Measurements from ENCODE around the gene GPSM3. TPM values are rescaled to one million over a fixed set of nuclear protein-coding genes. Genes with fewer than 3 reads are reported as not detected.

The GPSM3 gene, protein sequence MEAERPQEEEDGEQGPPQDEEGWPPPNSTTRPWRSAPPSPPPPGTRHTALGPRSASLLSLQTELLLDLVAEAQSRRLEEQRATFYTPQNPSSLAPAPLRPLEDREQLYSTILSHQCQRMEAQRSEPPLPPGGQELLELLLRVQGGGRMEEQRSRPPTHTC
- 0.31 to 0.67 TPM (median 0.50 TPM) in 5 replicates for total RNA-seq (2022; extraction: Qiagen RNA extraction; ENCODE audit: low read depth)

DNA sequence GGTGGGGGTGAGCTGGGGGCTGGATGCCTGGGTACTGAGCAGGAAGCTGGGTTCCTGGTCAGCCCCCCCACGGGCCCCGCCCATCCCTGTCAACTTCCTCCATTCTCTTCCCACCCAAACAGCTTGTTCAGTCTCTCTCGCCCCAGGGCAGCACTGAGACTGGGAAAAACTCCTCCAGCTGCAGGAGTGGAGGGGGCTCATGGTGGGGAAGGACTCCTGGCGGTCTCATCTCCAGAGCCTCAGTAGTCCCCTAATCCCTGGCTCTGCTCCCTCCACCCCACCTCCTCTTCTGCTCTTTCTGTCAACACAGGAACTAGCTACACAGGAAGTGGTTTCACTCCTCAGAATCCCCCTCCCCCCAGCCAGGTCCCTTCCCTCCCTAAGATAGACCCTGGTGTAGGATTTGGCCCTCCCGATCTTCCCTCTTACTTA is at the start of gene GPSM3:
TSS of gene GPSM3 (minus strand) at position 36 of the 432 bp plus-strand sequence. CDS start 130 bp downstream, outside the sequence.

DNA sequence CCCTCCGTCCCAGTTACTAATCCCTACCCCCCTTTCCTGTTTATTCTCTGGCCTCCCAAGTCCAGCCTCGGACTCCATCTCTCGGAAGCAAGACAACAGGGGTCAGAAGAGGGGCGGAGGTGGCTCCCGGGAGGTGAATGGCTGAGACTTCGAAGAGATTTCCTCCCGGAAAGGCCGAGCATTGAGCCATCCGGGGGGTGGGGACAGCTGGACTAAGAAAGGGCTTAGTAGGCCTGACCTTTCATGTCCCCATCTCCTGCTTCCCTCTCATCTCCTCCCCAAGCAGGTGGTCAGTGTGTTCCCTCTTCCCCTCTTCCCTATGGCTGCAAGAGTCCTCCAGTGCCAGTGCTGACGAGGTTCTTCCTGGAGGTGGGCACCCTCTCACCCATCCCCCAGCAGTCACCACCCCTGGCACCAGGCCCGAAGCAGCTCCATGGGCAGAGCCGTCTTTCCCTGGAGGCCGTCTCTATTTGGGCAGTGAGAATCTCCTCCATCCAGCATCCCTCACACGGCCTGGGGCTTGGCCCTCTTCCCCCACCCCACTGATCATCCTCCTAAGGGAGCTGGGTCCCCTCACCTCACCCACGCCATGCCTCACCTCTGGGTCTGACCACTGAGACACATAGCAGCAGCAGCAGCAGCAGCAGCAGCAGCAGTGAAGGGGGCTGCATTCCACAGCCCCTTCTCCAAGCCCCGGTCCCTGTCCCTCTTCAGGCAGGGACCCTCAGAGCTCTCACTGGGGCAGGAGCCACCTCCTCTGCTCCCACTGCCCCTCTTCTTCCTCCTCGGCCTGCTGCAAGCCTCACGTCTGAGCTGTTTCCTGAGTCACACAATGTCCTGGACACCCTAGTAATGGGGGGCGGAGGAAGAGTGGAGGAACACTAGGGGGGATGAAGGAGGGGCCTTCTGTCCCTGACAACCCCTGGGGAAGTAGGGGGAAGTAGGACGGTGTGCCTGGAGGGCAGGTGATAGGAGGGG is 31.1 kb upstream of the GPSM3 start, which contains the start of gene NOTCH4:
TSS of gene NOTCH4 (minus strand) at position 810 of the 978 bp plus-strand sequence. CDS start at position 671, 139 bp downstream.

DNA sequence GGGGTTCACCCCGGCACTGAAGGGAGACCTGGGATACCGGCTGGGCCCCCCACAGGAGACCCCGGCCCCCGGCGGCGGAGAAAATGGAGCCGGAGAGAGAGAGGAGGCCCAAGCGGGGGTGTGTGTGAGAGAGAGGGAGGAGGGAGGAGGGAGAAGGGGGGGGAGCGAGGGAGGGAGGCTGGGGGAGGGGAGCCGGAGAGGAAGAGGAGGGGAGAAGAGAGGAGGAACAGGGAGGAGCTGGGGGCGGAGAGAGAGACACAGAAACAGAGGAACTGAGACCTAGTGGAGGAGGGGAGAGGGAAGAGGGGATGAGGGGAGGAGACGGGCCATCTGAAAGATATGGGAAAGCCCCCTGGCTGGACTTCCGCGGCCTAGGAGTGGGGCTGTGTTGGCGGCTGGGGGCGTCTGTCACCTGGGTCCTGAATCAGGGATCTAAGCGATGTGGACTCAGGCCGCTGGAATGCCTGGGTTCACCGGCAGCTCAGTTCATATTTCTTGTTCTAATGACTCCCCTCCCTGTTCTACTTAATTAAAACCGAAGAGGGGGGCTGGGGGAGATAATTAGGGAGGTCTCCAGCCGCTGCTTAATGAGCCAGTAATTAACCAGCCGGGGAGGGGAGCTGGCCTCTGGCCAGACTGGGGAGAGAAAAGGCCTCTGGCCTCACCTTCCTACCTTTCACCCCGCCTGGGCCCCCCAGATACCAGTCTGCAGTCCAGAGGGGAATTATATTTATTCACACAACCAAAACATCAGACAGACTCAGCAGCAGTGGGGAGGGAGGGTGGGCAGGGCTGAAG is 2.2 kb downstream of the GPSM3 start, which contains the start of gene PBX2:
TSS of gene PBX2 (minus strand) at position 149 of the 798 bp plus-strand sequence. CDS start 287 bp downstream, outside the sequence.

DNA sequence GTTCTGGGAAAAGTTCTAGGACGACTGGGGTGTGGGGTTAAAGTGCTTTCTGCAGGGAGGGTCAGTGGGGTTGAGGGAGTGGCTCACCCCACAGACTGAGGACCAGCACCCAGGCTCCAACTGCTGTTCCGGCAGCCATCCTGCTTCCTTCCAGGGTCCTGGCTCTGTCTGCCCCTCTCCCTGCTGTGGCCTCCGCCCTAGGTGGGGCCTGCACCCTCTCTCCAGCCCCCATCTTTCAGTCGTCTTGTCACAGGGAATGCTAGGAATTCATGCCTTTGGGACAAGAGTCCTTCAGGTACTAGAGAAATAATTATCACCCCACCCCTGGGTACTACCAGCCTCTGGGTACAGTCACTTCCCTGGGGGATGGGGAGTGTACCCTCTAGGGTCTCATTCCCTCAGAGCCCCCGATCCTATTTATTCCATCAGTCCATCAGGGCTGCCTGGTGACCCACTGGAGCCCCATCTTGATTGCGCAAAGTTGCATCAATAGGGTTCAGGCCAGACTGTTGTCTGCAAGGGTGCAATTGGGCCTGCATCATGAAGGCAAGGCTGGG is 8.3 kb downstream of the GPSM3 start, which contains the start of gene AGER:
TSS of gene AGER (minus strand) at position 170 of the 557 bp plus-strand sequence. CDS start at position 139, 31 bp downstream.

DNA sequence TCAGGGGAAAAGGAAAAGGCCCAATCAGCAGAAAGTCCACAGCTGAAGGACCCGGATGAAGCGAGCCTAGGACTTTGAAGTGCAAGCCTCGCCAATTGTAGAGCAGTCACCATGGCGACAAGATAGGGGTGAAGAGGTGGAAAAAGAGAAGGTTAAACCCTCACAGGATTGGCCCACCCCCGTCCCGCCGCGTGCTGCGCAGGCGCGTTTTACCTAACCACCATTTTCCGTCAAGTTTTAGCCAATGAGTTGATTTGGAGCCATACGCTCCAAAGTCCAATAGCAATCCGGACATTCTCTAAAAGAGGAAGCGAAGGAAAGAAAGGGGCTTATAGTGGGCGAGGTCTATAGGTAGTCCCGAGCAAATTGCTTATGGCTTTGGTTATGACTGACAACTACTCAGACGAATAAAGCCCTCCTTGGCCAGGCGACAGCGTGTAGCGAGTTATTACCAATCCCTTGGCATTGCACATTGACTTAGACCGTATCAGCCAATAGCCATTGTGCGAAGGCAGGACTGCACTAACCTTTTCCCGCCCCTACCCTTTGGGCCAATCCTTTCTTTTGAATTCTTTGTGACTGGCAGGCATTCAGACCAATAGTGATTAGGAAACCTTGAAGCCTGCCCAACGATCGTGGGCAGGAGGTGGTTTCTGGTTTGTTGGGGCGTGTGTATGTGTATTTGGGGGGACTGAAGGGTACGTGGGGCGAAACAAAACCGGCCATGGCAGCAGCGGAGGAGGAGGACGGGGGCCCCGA is 14.5 kb downstream of the GPSM3 start, which contains the start of gene RNF5:
TSS of gene RNF5 (plus strand) at position 618 of the 759 bp plus-strand sequence. CDS start at position 725, 107 bp downstream.

DNA sequence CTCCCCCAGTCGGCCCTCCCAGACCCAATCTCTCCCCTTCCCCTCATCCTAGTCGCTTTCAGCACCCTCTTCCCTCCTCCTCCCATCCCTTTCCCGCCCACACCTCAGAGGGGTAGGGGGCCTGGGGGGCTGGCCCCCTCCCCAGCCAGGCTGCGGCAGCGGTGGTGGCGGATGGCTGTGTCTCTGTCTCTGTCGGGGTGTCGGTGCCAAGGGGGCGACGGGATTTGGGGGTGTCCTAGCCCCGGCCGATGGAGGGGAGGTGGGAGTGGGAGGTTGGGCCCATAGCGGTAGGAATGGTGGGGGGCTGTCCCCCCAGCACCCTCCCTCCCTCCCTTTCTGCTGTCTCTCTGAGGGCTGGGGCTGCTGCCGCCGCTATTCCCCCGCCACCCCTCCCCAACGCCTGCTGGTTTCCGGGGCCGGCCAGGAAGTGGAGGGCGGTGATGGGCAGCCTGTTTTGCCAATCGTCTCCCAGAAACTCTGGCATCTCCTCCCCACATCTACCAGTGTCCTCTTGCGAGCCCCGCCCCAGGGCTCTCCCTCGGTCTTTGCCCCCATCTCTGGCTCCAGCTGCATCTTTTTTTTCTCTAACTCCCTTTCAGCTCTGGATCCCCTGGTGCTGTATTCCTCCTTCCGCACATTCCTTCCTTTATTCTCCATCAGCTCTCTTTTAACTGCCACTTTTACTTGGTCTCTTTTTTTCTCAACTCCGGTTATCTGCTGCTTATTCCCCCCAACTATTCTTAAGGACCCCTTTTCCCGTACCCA is 16.6 kb downstream of the GPSM3 start, which contains the start of gene AGPAT1:
TSS of gene AGPAT1 (minus strand) at position 374 of the 765 bp plus-strand sequence. CDS start 4,588 bp downstream, outside the sequence.

DNA sequence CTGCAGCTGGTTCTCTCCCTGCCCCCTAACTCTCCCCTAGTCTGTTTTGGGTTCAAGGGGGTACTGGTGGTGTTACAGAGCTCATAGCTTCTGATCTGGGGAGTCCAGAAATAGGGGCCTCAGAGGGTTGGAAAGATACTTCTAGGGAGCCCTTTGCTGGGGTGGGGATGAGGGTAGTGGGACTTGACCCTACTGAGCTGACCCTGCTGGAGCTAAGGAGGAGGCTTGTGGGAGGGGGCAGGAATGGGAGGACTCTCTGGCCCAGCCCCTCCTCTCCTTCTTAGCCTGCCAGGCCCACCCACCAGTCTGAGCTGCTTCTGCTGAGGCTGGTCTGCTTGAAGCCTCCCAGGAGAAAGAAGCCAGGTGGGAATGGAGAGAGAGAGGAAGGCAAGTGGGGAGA is 28.1 kb downstream of the GPSM3 start, which contains the start of gene EGFL8:
TSS of gene EGFL8 (plus strand) at position 301 of the 400 bp plus-strand sequence. CDS start 1,571 bp downstream, outside the sequence.

DNA sequence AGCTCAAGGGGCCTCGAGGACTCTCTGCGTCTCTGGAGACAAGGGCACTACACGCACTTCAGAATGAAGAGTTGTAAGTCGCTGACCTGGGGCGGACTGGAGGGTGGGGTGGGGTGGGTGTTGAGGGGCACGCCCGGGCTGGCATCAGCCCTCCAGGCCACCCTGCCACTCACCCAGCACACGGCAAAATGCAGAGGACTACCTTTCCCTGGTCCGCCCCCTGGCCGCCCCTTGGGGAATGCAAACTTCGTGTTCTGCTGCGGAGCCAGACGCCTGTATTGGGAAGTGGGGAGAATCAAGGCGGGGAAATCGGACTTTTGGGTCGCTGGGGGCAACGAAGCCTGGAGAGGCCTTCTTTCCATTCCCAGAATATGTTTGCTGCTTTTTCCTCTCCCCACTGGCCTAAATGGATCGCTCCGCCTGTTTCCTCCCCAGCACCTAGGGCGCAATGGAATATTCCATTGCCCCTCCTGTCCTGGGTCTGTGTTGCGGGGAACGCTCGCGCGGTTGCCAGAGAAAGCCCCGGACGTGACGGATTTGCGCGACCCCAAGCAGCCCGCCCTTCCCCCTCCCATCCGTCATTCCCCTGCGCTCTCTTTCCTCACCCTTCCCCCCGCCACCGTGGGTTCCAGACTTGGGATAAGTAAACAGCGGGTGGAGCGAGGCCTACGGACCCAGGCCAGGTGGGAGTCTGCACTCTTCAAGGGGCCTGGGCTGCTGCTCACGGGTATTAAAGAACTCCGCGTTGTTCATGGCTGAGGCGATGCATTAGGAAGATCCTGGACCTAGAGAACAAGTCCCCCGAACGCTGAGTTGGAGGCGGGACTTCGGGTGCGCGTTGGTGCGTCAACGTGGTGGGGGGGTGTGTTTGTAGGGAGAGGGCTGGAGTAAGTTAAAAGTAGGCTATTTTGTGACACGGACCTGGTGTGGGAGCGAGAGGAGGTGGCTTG is 38.6 kb downstream of the GPSM3 start, which contains the start of gene PPT2:
TSS of gene PPT2 (plus strand) at position 578 of the 950 bp plus-strand sequence. CDS start 454 bp downstream, outside the sequence.

DNA sequence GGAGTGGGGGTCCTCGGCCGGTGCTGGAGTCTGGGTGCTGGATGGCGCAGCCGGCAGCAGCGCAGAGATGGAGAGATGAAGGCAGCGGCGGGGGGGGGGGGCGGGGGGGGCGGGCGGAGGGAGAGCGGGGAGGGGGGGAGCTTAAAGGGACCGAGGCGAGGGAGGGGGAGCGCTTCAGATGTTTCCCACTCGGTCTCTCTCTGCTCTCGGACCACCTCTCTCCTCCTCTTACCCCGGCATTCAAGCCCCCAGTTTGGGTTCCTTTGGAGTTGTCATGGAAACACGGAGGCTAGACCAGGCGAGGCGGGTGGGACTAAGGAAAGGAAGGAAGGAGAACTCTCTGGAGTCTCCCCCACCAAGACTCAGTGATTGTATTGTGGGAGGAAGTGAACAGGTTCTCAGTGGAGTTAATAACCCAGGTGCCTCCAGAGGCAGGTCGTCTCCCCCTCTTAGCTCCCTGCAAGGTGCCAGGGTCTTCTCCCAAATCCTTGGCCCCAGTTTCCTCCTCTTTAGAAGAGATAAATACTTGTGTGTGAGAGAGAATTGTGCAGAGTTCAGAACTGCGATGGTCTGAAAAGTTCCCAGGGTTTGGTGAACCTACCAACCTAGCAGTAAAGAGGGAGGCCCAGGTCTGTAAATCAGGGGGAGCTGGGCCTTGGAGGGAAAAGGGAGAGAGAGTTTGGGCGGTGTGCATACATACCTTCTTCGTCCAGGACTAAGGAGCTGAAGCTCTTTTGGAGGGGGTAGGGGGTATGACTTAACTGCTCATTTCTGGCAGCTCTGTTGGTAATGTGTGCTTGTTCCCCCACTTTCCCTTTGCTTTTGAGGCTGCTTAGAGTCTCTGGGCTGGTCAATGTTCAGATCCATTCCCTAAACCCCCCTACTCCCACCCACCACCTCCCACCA is 40.3 kb downstream of the GPSM3 start, which contains the start of gene PRRT1:
TSS of gene PRRT1 (minus strand) at position 77 of the 906 bp plus-strand sequence. CDS start 112 bp downstream, outside the sequence.

Other genes with a start within 250 kb of the GPSM3 start
- 1.4 to 3.1 TPM (median 2.1 TPM) in 5 replicates for gene CFB, start 246.5 kb downstream of the GPSM3 start, total RNA-seq (2022; extraction: Qiagen RNA extraction; ENCODE audit: low read depth)
- gene NELFE, start 233.7 kb downstream of the GPSM3 start, total RNA-seq (2022; extraction: Qiagen RNA extraction; ENCODE audit: low read depth), result 74.0 to 93.6 TPM (median 77.4 TPM) in 5 replicates
- 22.7 to 25.6 TPM (median 24.7 TPM) in 5 replicates for gene SKIC2, start 233.5 kb downstream of the GPSM3 start, total RNA-seq (2022; extraction: Qiagen RNA extraction; ENCODE audit: low read depth)
- gene DXO, start 220.5 kb downstream of the GPSM3 start, total RNA-seq (2022; extraction: Qiagen RNA extraction; ENCODE audit: low read depth), result 9.7 to 13.2 TPM (median 11.9 TPM) in 5 replicates
- gene C4A, start 210.6 kb downstream of the GPSM3 start, total RNA-seq (2022; extraction: Qiagen RNA extraction; ENCODE audit: low read depth), result 0.48 to 1.3 TPM (median 0.98 TPM) in 5 replicates
- gene C4B, start 177.8 kb downstream of the GPSM3 start, total RNA-seq (2022; extraction: Qiagen RNA extraction; ENCODE audit: low read depth), result 0.56 to 1.3 TPM (median 0.94 TPM) in 5 replicates
- gene CYP21A2, start 154.2 kb downstream of the GPSM3 start, total RNA-seq (2022; extraction: Qiagen RNA extraction; ENCODE audit: low read depth), result not detected in 5 replicates
- gene TNXB, start 83.3 kb downstream of the GPSM3 start, total RNA-seq (2022; extraction: Qiagen RNA extraction; ENCODE audit: low read depth), result 0.42 to 0.92 TPM (median 0.67 TPM) in 5 replicates
- 26.8 to 36.7 TPM (median 34.5 TPM) in 5 replicates for gene ATF6B, start 64.4 kb downstream of the GPSM3 start, total RNA-seq (2022; extraction: Qiagen RNA extraction; ENCODE audit: low read depth)
- 7.0 to 9.3 TPM (median 8.2 TPM) in 5 replicates for gene FKBPL, start 62.4 kb downstream of the GPSM3 start, total RNA-seq (2022; extraction: Qiagen RNA extraction; ENCODE audit: low read depth)
- gene PRRT1, start 40.7 kb downstream of the GPSM3 start, total RNA-seq (2022; extraction: Qiagen RNA extraction; ENCODE audit: low read depth), result 0.45 to 0.98 TPM (median 0.65 TPM) in 5 replicates
- 8.1 to 10.0 TPM (median 9.0 TPM) in 5 replicates for gene PPT2, start 38.5 kb downstream of the GPSM3 start, total RNA-seq (2022; extraction: Qiagen RNA extraction; ENCODE audit: low read depth)
- 1.1 to 2.4 TPM (median 1.3 TPM) in 5 replicates for gene EGFL8, start 28.0 kb downstream of the GPSM3 start, total RNA-seq (2022; extraction: Qiagen RNA extraction; ENCODE audit: low read depth)
- 32.1 to 40.9 TPM (median 40.2 TPM) in 5 replicates for gene AGPAT1, start 16.6 kb downstream of the GPSM3 start, total RNA-seq (2022; extraction: Qiagen RNA extraction; ENCODE audit: low read depth)
- gene RNF5, start 14.2 kb downstream of the GPSM3 start, total RNA-seq (2022; extraction: Qiagen RNA extraction; ENCODE audit: low read depth), result 33.1 to 47.7 TPM (median 45.2 TPM) in 5 replicates
- gene AGER, start 8.4 kb downstream of the GPSM3 start, total RNA-seq (2022; extraction: Qiagen RNA extraction; ENCODE audit: low read depth), result 1.2 to 2.3 TPM (median 1.7 TPM) in 5 replicates
- gene PBX2, start 2.4 kb downstream of the GPSM3 start, total RNA-seq (2022; extraction: Qiagen RNA extraction; ENCODE audit: low read depth), result 15.2 to 21.6 TPM (median 17.8 TPM) in 5 replicates
- 0.48 to 0.83 TPM (median 0.61 TPM) in 5 replicates for gene NOTCH4, start 31.4 kb upstream of the GPSM3 start, total RNA-seq (2022; extraction: Qiagen RNA extraction; ENCODE audit: low read depth)
- gene TSBP1, start 179.3 kb upstream of the GPSM3 start, total RNA-seq (2022; extraction: Qiagen RNA extraction; ENCODE audit: low read depth), result not detected in 5 replicates
- not detected in 5 replicates for gene BTNL2, start 214.5 kb upstream of the GPSM3 start, total RNA-seq (2022; extraction: Qiagen RNA extraction; ENCODE audit: low read depth)
- not detected in 5 replicates for gene HLA-DRA, start 247.2 kb upstream of the GPSM3 start, total RNA-seq (2022; extraction: Qiagen RNA extraction; ENCODE audit: low read depth)